GM12873 (cell line): ENCODE results near the gene TFAP2C.

ENCODE experiments used
- TF ChIP-seq, protein P1 (sequence below): IDR thresholded peaks from 2 replicates; pipeline ENCODE4 v1.5.1; 2012; ENCODE audit warnings: low read depth, mild to moderate bottlenecking, moderate library complexity, low read length, control low read depth; ENCODE audit not compliant: insufficient read depth; ENCODE audit errors: missing control alignments

The TFAP2C gene

DNA sequence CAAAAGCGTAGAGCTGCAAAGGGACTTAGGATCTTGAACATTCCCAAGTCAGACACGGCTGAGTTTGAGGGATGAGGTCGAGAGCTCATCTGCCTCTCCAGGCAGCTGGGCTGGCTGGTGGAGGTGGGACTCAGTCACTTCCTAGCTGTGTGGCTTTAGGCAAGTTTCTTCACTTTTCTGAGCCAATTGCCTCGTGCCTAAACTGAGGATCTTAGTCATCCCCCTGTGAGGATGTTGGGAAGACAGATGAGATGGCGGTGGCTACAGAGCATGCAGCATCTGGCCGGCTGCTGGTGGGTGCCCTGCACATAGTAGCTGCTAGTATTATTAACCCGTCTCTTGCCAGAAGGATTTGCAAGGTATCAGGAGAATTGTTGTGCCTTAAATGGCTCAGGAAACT is 27.5 kb downstream of the TFAP2C start:
- TF ChIP-seq, protein P1, sequence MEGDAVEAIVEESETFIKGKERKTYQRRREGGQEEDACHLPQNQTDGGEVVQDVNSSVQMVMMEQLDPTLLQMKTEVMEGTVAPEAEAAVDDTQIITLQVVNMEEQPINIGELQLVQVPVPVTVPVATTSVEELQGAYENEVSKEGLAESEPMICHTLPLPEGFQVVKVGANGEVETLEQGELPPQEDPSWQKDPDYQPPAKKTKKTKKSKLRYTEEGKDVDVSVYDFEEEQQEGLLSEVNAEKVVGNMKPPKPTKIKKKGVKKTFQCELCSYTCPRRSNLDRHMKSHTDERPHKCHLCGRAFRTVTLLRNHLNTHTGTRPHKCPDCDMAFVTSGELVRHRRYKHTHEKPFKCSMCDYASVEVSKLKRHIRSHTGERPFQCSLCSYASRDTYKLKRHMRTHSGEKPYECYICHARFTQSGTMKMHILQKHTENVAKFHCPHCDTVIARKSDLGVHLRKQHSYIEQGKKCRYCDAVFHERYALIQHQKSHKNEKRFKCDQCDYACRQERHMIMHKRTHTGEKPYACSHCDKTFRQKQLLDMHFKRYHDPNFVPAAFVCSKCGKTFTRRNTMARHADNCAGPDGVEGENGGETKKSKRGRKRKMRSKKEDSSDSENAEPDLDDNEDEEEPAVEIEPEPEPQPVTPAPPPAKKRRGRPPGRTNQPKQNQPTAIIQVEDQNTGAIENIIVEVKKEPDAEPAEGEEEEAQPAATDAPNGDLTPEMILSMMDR = no peak

DNA sequence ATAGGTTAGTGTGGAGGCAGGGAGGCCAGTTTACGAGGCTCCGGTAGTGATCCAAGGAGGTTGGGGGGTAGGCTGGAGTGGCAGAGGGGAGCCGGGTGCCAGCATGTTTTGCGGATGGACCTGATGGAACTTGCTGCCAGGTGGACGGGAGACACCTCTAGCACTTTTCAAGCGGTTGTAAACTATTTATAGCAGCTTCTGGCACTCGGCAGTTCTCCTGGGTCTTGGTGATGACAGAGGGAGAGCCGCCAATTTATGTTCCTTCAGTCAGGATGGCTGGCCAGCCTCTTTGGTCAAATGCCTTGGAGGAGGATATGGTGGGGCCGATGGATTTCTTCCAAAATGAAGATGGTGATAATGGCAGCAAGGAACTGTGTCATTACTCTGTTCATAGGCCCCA is 28.8 kb downstream of the TFAP2C start:
- TF ChIP-seq, protein P1 = no peak

- TF ChIP-seq, protein P1 = no peak
These were observed 34.6 kb downstream of the TFAP2C start for GRCh38 chr20:56663660-56664059.

DNA sequence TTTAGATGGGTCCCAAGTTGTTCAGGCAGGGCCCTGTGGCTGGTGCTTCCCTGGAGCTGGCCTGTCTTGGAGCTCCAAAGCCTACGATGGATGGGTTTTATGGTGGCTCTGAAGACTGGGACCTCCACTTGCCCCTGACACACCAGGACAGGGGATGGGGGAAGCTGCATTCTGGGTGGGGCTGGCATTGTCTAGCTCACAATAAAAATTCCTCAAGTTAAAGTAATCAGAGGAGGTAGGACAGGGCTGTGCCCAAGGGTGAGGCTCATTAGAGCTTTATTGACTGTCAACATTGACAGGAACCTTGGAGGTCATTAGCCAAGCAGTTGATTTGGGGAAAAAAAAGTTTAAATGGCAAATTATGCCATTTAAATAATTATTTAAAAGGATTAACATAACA is 35.7 kb downstream of the TFAP2C start:
- TF ChIP-seq, protein P1 = no peak

- TF ChIP-seq, protein P1 = no peak
These were observed 36.7 kb downstream of the TFAP2C start for GRCh38 chr20:56665806-56666205.

DNA sequence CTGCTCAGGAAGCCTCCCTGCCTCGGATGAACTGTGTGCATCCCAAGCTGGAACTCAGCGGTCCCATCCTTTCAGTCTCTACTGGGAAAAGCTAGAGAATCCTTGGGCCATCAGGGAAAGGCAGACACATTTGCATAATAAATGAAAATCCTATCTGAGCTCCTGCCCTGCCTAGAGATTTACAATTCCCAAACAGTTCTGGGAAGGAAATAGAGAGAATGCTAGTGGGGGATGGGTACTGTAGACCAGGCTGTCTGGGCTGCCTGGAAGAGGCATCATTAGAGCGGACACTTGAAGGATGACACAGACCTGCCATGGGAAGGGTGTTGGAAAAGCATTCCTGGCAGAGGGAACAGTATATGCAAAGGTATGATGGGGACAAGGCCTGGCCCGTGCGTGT is 44.3 kb downstream of the TFAP2C start:
- TF ChIP-seq, protein P1 = no peak

GRCh38 chr20:56676001-56676400 is 46.9 kb downstream of the TFAP2C start:
- TF ChIP-seq, protein P1 = no peak
